CD8-positive, alpha-beta memory T cell (primary cell): ENCODE measurements around the gene MDC1. TPM values are rescaled to one million over a fixed set of nuclear protein-coding genes. Genes with fewer than 3 reads are reported as not detected.
A peak's percentile ranks its signal among the peaks of the same experiment; 100 is the strongest.
"Not testable (repeated sequence)": the region's sequence is repeated elsewhere in the genome, so short reads cannot be mapped to it uniquely, and the experiment has no call there.

Source experiments
- CTCF ChIA-PET: fragments of 350-600 bp; sonication (Branson Sonifier 250); formaldehyde crosslinking; loops from one replicate; lab custom pipeline; 2021; ENCODE audit warnings: antibody characterized with exemption; lab: Charles Lee
- POLR2A ChIA-PET: fragments of 350-600 bp; sonication (Branson Sonifier 250); formaldehyde crosslinking; loops from one replicate; lab custom pipeline; 2021; ENCODE audit warnings: antibody characterized with exemption; lab: Charles Lee
- DNase-seq, 5 donors: peaks; one replicate each; pipeline versions ENCODE4 v3.0.0 to v3.0.0-alpha.2; 2020 to 2022; ENCODE audit warnings: mixed read lengths in 1 of 5
- H3K27ac ChIP-seq: one replicate; pipeline ENCODE4 v1.7.0; 2013; ENCODE audit warnings: low read depth, mild to moderate bottlenecking, low read length, moderate library complexity
- H3K27me3 ChIP-seq: 2 replicates; pipeline ENCODE4 v1.7.0; 2013; ENCODE audit warnings: low read length, mild to moderate bottlenecking; ENCODE audit not compliant: insufficient read depth, poor library complexity, severe bottlenecking
- H3K36me3 ChIP-seq: 2 replicates; pipeline ENCODE4 v1.7.0; 2013; ENCODE audit warnings: mild to moderate bottlenecking, low read length, moderate library complexity; ENCODE audit not compliant: insufficient read depth
- H3K4me1 ChIP-seq: 2 replicates; pipeline ENCODE4 v1.7.0; 2013; ENCODE audit warnings: mild to moderate bottlenecking, low read length, moderate library complexity; ENCODE audit not compliant: insufficient read depth
- H3K4me3 ChIP-seq: 2 replicates; pipeline ENCODE4 v1.7.0; 2013; ENCODE audit warnings: mild to moderate bottlenecking, low read length
- H3K9me3 ChIP-seq: 2 replicates; pipeline ENCODE4 v1.7.0; 2013; ENCODE audit warnings: mild to moderate bottlenecking, low read length
- H3K27ac Mint-ChIP-seq, 8 donors: one replicate each; pipeline ENCODE4 v1.8.0; 2020 to 2021; ENCODE audit warnings: mixed read lengths in 8 of 8, mild to moderate bottlenecking in 6 of 8, inconsistent platforms in 3 of 8, moderate library complexity in 3 of 8
- H3K27me3 Mint-ChIP-seq, 2 donors: one replicate each; pipeline ENCODE4 v1.8.0; 2020 to 2021; ENCODE audit warnings: mixed read lengths in 2 of 2, mild to moderate bottlenecking in 1 of 2, moderate library complexity in 1 of 2
- H3K36me3 Mint-ChIP-seq, 3 donors: one replicate each; pipeline ENCODE4 v1.8.0; 2020 to 2021; ENCODE audit warnings: mixed read lengths in 3 of 3, inconsistent platforms in 1 of 3, mild to moderate bottlenecking in 1 of 3
- H3K4me1 Mint-ChIP-seq, 3 donors: one replicate each; pipeline ENCODE4 v1.8.0; 2020 to 2021; ENCODE audit warnings: mixed read lengths in 3 of 3, inconsistent platforms in 1 of 3, mild to moderate bottlenecking in 1 of 3
- H3K4me3 Mint-ChIP-seq, 7 donors: one replicate each; pipeline ENCODE4 v1.8.0; 2020 to 2021; ENCODE audit warnings: mixed read lengths in 7 of 7, mild to moderate bottlenecking in 6 of 7, moderate library complexity in 4 of 7, inconsistent platforms in 2 of 7
- H3K9me3 Mint-ChIP-seq, 5 donors: one replicate each; pipeline ENCODE4 v1.8.0; 2020 to 2022; ENCODE audit warnings: mixed read lengths in 5 of 5, mild to moderate bottlenecking in 3 of 5, moderate library complexity in 2 of 5, inconsistent platforms in 1 of 5
- polyA plus RNA-seq: library from polyadenylated mRNA; unstranded; fragments of 300-500 nt; fragmentation: Illumina TruSeq; gene quantifications from one replicate; pipeline ENCODE4 v1.2.3, GENCODE V29; 2021
- total RNA-seq, 2 experiments: library from RNA; stranded (reverse); gene quantifications; one replicate each; pipeline ENCODE4 v1.2.3, GENCODE V29; 2021

MDC1 gene
- total and polyA plus RNA-seq, 3 experiments from 2014 or later, result 6.4 to 71.1 (median 59.4) TPM

DNA sequence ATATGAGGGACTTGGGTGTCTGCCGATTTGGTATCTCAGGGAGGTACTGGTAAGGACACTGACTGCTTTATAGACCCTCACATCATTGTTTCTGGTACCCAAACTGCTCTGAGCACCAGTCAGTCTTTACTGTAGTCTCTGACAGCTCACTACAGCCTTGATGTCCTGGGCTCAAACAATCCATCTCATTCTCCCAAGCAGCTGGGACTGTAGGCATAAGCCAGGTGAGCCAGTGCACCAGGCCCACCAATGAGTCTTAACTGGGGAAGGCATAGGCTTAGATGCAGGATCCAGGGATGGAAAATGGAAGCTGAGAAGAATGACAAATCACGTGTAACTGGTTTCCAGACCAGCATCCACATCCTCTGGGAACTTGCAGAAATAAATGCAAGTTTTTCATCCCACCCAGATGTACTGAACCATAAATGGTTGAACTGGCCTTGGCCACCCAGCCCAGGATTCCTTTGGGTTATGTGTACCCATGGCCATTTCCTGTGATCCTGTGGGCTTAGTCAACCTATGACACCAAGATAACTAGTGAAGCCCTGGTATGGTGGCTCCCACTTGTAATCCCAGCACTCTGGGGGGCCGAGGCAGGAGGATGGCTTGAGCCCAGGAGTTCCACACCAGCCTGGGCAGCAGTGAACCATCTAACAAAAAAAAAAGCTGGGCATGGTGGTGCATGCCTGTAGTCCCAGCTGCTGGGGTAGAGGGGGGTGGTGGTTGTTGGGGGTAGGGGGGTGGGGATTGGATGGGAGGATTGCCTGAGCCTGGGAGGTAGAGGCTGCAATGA lies 8.8 kb upstream of the MDC1 start:
- H3K4me3 ChIP-seq, result no peak overlapping the region
- H3K27ac Mint-ChIP-seq, result peak overlapping the region; percentile 35 to 98 (median 72)
- peaks cover 52% of the 10 kb centered on the region for H3K36me3 ChIP-seq
- CTCF ChIA-PET, result interaction anchor here (1.0 to 17.1 kb wide), 2 partner anchors 19 to 48 kb away, joined by 3 to 697 read pairs; partner anchors contain the start of genes DHX16 and IER3
- H3K27me3 ChIP-seq, result no peaks in the 10 kb centered on the region
- no peak for DNase-seq
- peaks cover 40 to 65% (median 41%) of the 10 kb centered on the region in 3 donors for H3K4me1 Mint-ChIP-seq
- H3K36me3 Mint-ChIP-seq, result peaks cover 3 to 82% (median 20%) of the 10 kb centered on the region in 3 donors
- no peaks in the 10 kb centered on the region for H3K9me3 Mint-ChIP-seq
- peaks cover 33% of the 10 kb centered on the region for H3K4me1 ChIP-seq
- H3K4me3 Mint-ChIP-seq, result no peak overlapping the region
- H3K27me3 Mint-ChIP-seq, result peaks cover 0 to 6% of the 10 kb centered on the region in 2 donors
- no peaks in the 10 kb centered on the region for H3K9me3 ChIP-seq
- POLR2A ChIA-PET, result interaction anchor here (1.1 kb wide), 3 partner anchors 16 to 47 kb away, joined by 3 read pairs; no protein-coding TSS in a partner anchor
- H3K27ac ChIP-seq, result no peak overlapping the region

DNA sequence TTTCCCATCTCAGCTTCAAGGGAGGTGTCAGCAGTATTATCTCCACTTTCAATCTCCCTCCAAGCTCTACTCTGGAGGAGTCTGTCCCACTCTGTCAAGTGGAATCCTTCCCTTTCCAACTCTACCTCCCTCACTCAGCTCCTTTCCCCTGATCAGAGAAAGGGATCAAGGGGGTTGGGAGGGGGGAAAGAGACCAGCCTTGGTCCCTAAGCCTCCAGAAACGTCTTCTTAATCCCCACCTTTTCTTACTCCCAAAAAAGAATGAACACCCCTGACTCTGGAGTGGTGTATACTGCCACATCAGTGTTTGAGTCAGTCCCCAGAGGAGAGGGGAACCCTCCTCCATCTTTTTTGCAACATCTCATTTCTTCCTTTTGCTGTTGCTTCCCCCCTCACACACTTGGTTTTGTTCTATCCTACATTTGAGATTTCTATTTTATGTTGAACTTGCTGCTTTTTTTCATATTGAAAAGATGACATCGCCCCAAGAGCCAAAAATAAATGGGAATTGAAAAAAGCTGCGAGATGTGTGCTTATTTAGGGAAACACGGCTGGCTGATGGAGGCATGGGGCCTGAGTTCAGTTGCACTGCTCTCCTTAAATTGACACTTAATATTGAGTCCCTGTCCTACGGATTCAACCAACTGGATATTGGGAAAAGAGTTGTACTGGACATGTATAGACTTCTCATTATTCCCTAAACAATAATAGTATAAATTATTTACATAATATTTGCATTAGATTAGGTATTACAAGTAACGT lies 8.0 kb upstream of the MDC1 start:
- Mint-ChIP-seq H3K36me3 (peaks cover 3 to 80% (median 20%) of the 10 kb centered on the region in 3 donors), H3K4me1 (peaks cover 32 to 57% (median 33%) of the 10 kb centered on the region in 3 donors), H3K9me3 (no peaks in the 10 kb centered on the region), H3K27me3 (peaks cover 0 to 6% of the 10 kb centered on the region in 2 donors), H3K4me3 (peak overlapping the region in 1 of 7 donors; percentile 65), H3K27ac (peak overlapping the region; percentile 41 to 98 (median 72))
- POLR2A ChIA-PET, result interaction anchor here (7.0 kb wide), 1 partner anchor 43 kb away, joined by 142 read pairs; no protein-coding TSS in a partner anchor
- CTCF ChIA-PET, result interaction anchor here (1.5 to 17.1 kb wide), 3 partner anchors 48 to 110 kb away, joined by 3 to 697 read pairs (median 4); partner anchors contain the start of gene DHX16
- H3K27ac ChIP-seq, result no peak overlapping the region
- no peaks in the 10 kb centered on the region for H3K27me3 ChIP-seq
- H3K36me3 ChIP-seq, result peaks cover 46% of the 10 kb centered on the region
- H3K4me1 ChIP-seq, result peaks cover 25% of the 10 kb centered on the region
- no peak overlapping the region for H3K4me3 ChIP-seq
- no peaks in the 10 kb centered on the region for H3K9me3 ChIP-seq
- DNase-seq, result no peak

DNA sequence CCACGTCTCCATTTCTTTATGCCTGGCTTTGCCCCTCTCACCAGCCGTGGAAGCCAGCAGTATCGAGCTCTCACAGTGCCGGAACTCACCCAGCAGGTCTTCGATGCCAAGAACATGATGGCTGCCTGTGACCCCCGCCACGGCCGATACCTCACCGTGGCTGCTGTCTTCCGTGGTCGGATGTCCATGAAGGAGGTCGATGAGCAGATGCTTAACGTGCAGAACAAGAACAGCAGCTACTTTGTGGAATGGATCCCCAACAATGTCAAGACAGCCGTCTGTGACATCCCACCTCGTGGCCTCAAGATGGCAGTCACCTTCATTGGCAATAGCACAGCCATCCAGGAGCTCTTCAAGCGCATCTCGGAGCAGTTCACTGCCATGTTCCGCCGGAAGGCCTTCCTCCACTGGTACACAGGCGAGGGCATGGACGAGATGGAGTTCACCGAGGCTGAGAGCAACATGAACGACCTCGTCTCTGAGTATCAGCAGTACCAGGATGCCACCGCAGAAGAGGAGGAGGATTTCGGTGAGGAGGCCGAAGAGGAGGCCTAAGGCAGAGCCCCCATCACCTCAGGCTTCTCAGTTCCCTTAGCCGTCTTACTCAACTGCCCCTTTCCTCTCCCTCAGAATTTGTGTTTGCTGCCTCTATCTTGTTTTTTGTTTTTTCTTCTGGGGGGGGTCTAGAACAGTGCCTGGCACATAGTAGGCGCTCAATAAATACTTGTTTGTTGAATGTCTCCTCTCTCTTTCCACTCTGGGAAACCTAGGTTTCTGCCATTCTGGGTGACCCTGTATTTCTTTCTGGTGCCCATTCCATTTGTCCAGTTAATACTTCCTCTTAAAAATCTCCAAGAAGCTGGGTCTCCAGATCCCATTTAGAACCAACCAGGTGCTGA lies 7.0 kb upstream of the MDC1 start:
- H3K27me3 Mint-ChIP-seq, H3K27ac ChIP-seq, H3K4me3 ChIP-seq, DNase-seq, H3K9me3 ChIP-seq, H3K27me3 ChIP-seq, H3K9me3 Mint-ChIP-seq: not testable (repeated sequence)
- ChIA-PET CTCF (interaction anchor here (1.1 to 17.1 kb wide), 15 partner anchors 7 to 242 kb away, joined by 3 to 697 read pairs (median 10); partner anchors contain the start of genes DHX16, IER3 and NRM), POLR2A (interaction anchor here (0.7 to 7.0 kb wide), 2 partner anchors 42 to 109 kb away, joined by 8 to 142 read pairs; no protein-coding TSS in a partner anchor)
- Histone ChIP-seq H3K4me1 (peaks cover 29% of the 10 kb centered on the region), H3K36me3 (peaks cover 37% of the 10 kb centered on the region)
- Mint-ChIP-seq H3K27ac (peak overlapping the region; percentile 24 to 98 (median 78)), H3K36me3 (peaks cover 3 to 73% (median 20%) of the 10 kb centered on the region in 3 donors), H3K4me1 (peaks cover 40 to 63% (median 40%) of the 10 kb centered on the region in 3 donors), H3K4me3 (peak overlapping the region in 3 of 7 donors; percentile 14 to 46 (median 26))

DNA sequence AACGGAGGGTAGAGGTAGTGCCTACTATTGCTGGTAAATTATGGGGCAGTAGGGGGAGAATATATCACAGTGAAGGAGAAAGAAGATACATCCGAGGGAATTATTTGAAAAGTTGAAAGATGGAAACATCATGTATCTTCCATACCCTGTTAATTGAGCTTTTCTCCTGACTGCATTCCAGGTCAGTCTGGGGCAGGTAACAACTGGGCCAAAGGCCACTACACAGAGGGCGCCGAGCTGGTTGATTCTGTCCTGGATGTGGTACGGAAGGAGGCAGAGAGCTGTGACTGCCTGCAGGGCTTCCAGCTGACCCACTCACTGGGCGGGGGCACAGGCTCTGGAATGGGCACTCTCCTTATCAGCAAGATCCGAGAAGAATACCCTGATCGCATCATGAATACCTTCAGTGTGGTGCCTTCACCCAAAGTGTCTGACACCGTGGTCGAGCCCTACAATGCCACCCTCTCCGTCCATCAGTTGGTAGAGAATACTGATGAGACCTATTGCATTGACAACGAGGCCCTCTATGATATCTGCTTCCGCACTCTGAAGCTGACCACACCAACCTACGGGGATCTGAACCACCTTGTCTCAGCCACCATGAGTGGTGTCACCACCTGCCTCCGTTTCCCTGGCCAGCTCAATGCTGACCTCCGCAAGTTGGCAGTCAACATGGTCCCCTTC lies 6.2 kb upstream of the MDC1 start:
- not testable (repeated sequence) for H3K27me3 Mint-ChIP-seq, H3K4me3 ChIP-seq, DNase-seq, H3K27me3 ChIP-seq, H3K27ac ChIP-seq, H3K9me3 Mint-ChIP-seq, H3K9me3 ChIP-seq
- POLR2A ChIA-PET, result interaction anchor here (2.4 to 7.4 kb wide), 3 partner anchors 41 to 108 kb away, joined by 9 to 142 read pairs (median 70); partner anchors contain the start of genes MRPS18B and PPP1R10
- H3K4me3 Mint-ChIP-seq, result peak overlapping the region in 4 of 7 donors; percentile 20 to 99 (median 95)
- Histone ChIP-seq H3K36me3 (peaks cover 36% of the 10 kb centered on the region), H3K4me1 (peaks cover 30% of the 10 kb centered on the region)
- H3K4me1 Mint-ChIP-seq, result peaks cover 41 to 70% (median 42%) of the 10 kb centered on the region in 3 donors
- CTCF ChIA-PET, result interaction anchor here (0.6 to 17.1 kb wide), 32 partner anchors 8 to 363 kb away, joined by 3 to 697 read pairs (median 4); partner anchors contain the start of genes C6orf136, DHX16, FLOT1 and IER3
- peaks cover 3 to 69% (median 20%) of the 10 kb centered on the region in 3 donors for H3K36me3 Mint-ChIP-seq
- H3K27ac Mint-ChIP-seq, result peak overlapping the region; percentile 73 to 98 (median 94)

DNA sequence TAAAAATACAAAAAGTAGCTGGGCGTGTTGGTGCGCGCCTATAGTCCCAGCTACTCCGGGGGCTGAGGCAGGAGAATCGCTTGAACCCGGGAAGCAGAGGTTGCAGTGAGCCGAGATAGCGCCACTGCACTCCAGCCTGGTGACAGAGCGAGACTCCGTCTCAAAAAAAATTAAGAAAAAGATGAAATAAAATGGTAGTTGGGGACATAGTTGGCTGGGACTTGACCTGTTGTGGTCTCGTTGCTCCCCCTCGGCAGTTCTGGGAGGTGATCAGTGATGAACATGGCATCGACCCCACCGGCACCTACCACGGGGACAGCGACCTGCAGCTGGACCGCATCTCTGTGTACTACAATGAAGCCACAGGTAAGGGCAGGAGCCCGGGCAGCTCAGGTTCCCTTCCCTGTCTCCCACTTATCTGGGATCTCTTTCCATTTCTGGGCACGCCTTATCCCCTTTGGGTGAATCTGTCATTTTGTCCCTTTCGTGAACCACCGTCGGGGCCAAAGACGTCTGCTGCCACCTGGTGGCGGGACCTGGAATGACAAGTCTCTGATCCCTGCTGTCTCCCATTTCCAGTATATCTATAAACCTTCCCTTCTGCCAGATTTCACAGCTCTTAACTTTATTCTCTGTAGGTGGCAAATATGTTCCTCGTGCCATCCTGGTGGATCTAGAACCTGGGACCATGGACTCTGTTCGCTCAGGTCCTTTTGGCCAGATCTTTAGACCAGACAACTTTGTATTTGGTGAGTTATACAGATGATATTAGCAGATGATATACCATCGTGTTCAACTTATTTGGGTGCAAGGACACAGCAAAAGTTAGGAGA lies 5.4 kb upstream of the MDC1 start:
- DNase-seq, result peak; percentile 77 to 88 (median 82)
- H3K27ac ChIP-seq, result peak overlapping the region; percentile 91
- no peaks in the 10 kb centered on the region for H3K27me3 ChIP-seq
- H3K4me3 ChIP-seq, result peak overlapping the region; percentile 77
- H3K36me3 Mint-ChIP-seq, result peaks cover 3 to 63% (median 20%) of the 10 kb centered on the region in 3 donors
- peak overlapping the region; percentile 91 to 99 (median 98) for H3K4me3 Mint-ChIP-seq
- H3K27ac Mint-ChIP-seq, result peak overlapping the region; percentile 70 to 98 (median 94)
- H3K4me1 ChIP-seq, result peaks cover 30% of the 10 kb centered on the region
- H3K4me1 Mint-ChIP-seq, result peaks cover 44 to 70% (median 45%) of the 10 kb centered on the region in 3 donors
- CTCF ChIA-PET, result interaction anchor here (0.7 to 17.1 kb wide), 45 partner anchors 9 to 363 kb away, joined by 3 to 697 read pairs (median 4); partner anchors contain the start of genes C6orf136, DHX16, FLOT1 and GNL1
- no peaks in the 10 kb centered on the region for H3K9me3 ChIP-seq
- POLR2A ChIA-PET, result interaction anchor here (0.9 to 7.4 kb wide), 8 partner anchors 8 to 206 kb away, joined by 3 to 142 read pairs (median 5); partner anchors contain the start of genes MRPS18B and PPP1R10
- H3K27me3 Mint-ChIP-seq, result peaks cover 0 to 6% of the 10 kb centered on the region in 2 donors
- peaks cover 28% of the 10 kb centered on the region for H3K36me3 ChIP-seq
- no peaks in the 10 kb centered on the region for H3K9me3 Mint-ChIP-seq

DNA sequence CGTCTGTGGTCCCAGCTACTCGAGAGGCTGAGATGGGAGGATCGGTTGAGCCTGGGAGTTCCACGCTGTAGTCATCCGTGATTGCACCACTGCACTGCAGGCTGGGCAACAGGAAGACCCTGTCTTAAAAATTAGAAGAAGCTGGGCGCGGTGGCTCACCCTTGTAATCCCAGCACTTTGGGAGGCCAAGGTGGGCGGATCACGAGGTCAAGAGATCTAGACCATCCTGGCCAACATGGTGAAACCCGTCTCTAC lies 4.9 kb upstream of the MDC1 start:
- ChIA-PET CTCF (interaction anchor here (0.6 to 17.1 kb wide), 40 partner anchors 9 to 364 kb away, joined by 3 to 697 read pairs (median 4); partner anchors contain the start of genes DHX16, FLOT1, GNL1 and IER3), POLR2A (interaction anchor here (0.5 to 7.4 kb wide), 14 partner anchors 9 to 221 kb away, joined by 3 to 142 read pairs (median 4); partner anchors contain the start of genes MRPS18B and PPP1R10)
- H3K4me1 Mint-ChIP-seq, result peaks cover 48 to 73% (median 49%) of the 10 kb centered on the region in 3 donors
- H3K9me3 Mint-ChIP-seq, H3K9me3 ChIP-seq, H3K27me3 Mint-ChIP-seq, H3K27me3 ChIP-seq: not testable (repeated sequence)
- Histone ChIP-seq H3K27ac (peak overlapping the region; percentile 91), H3K4me3 (peak overlapping the region; percentile 77), H3K36me3 (peaks cover 28% of the 10 kb centered on the region), H3K4me1 (peaks cover 30% of the 10 kb centered on the region)
- peak overlapping the region; percentile 91 to 99 (median 98) for H3K4me3 Mint-ChIP-seq
- H3K36me3 Mint-ChIP-seq, result peaks cover 3 to 61% (median 20%) of the 10 kb centered on the region in 3 donors
- H3K27ac Mint-ChIP-seq, result peak overlapping the region; percentile 70 to 98 (median 94)
- DNase-seq, result peak in 1 of 5 donors; percentile 23
